DND-41 (cell line): Measurements from ENCODE around the gene FASN.

ENCODE experiments used
- ATAC-seq: fragments of 200-7000 bp; cut with Tn5 transposase; 3 replicates; pipeline ENCODE4 v1.9.1; 2021; ENCODE audit warnings: low read depth; ENCODE audit not compliant: insufficient read depth
- DNase-seq: peaks from one replicate; pipeline ENCODE4 v3.0.0-alpha.2; 2020
- H2AFZ ChIP-seq: 2 replicates; pipeline ENCODE4 v1.6.0; 2012; ENCODE audit warnings: low read depth, low read length
- H3K27ac ChIP-seq: 2 replicates; pipeline ENCODE4 v1.5.1; 2012; ENCODE audit warnings: low read length, inconsistent platforms
- H3K27me3 ChIP-seq: fragments of 200-600 bp; sonication (generic); 2 replicates; pipeline ENCODE4 v1.6.0; 2012; ENCODE audit warnings: low read length, mild to moderate bottlenecking, inconsistent platforms; ENCODE audit not compliant: insufficient read depth, poor library complexity
- H3K36me3 ChIP-seq: 2 replicates; pipeline ENCODE4 v1.5.1; 2012; ENCODE audit warnings: low read length, inconsistent platforms; ENCODE audit not compliant: insufficient read depth
- H3K4me1 ChIP-seq: 2 replicates; pipeline ENCODE4 v1.5.1; 2012; ENCODE audit warnings: mild to moderate bottlenecking, low read length; ENCODE audit not compliant: insufficient read depth
- H3K4me2 ChIP-seq: 2 replicates; pipeline ENCODE4 v1.6.0; 2012; ENCODE audit warnings: mild to moderate bottlenecking, moderate library complexity, low read length, inconsistent platforms; ENCODE audit not compliant: insufficient read depth
- H3K4me3 ChIP-seq, 2 experiments: fragments of 200-600 bp in 1 of 2; shearing (Covaris generic) in 1 of 2; 2 replicates each; pipeline ENCODE4 v1.5.1; 2012 to 2016; ENCODE audit warnings: inconsistent platforms in 2 of 2, low read length in 2 of 2, mild to moderate bottlenecking in 2 of 2, low read depth in 1 of 2, moderate library complexity in 1 of 2
- H3K79me2 ChIP-seq: 2 replicates; pipeline ENCODE4 v1.6.0; 2012; ENCODE audit warnings: low read length, inconsistent platforms; ENCODE audit not compliant: insufficient read depth
- H3K9ac ChIP-seq: 2 replicates; pipeline ENCODE4 v1.6.0; 2012; ENCODE audit warnings: low read depth, mild to moderate bottlenecking, inconsistent platforms, low read length, moderate library complexity
- H3K9me3 ChIP-seq: 2 replicates; pipeline ENCODE4 v1.5.1; 2012; ENCODE audit warnings: low read length, moderate library complexity, mild to moderate bottlenecking, inconsistent platforms; ENCODE audit not compliant: insufficient read depth, severe bottlenecking
- H4K20me1 ChIP-seq: 2 replicates; pipeline ENCODE4 v1.6.0; 2012; ENCODE audit warnings: low read length; ENCODE audit not compliant: insufficient read depth
- EZH2 ChIP-seq: IDR thresholded peaks from 3 replicates; pipeline ENCODE4 v1.6.1; 2012; ENCODE audit warnings: borderline replicate concordance, low read depth, mild to moderate bottlenecking, moderate library complexity, low read length, inconsistent platforms; ENCODE audit not compliant: severe bottlenecking
- TF ChIP-seq, protein P1 (sequence below): IDR thresholded peaks from 2 replicates; pipeline ENCODE4 v1.5.1; 2012; ENCODE audit warnings: borderline replicate concordance, low read length, moderate library complexity, mild to moderate bottlenecking; ENCODE audit not compliant: poor library complexity, severe bottlenecking; ENCODE audit errors: extremely low read depth

FASN gene

GRCh38 chr17:82118168-82118814, 20.3 kb upstream of the FASN start:
- H3K4me1 ChIP-seq, result no peaks in the 10 kb centered on the region
- H3K4me3 ChIP-seq, result no peak overlapping the region
- no peaks in the 10 kb centered on the region for H4K20me1 ChIP-seq
- no peaks in the 10 kb centered on the region for H3K27me3 ChIP-seq
- no peak overlapping the region for H3K9ac ChIP-seq
- H3K9me3 ChIP-seq, result no peaks in the 10 kb centered on the region
- peaks cover 37% of the 10 kb centered on the region for H3K36me3 ChIP-seq
- DNase-seq, result no peak
- H3K79me2 ChIP-seq, result no peaks in the 10 kb centered on the region
- no peak overlapping the region for H2AFZ ChIP-seq
- TF ChIP-seq EZH2, result no peak
- TF ChIP-seq, protein P1, sequence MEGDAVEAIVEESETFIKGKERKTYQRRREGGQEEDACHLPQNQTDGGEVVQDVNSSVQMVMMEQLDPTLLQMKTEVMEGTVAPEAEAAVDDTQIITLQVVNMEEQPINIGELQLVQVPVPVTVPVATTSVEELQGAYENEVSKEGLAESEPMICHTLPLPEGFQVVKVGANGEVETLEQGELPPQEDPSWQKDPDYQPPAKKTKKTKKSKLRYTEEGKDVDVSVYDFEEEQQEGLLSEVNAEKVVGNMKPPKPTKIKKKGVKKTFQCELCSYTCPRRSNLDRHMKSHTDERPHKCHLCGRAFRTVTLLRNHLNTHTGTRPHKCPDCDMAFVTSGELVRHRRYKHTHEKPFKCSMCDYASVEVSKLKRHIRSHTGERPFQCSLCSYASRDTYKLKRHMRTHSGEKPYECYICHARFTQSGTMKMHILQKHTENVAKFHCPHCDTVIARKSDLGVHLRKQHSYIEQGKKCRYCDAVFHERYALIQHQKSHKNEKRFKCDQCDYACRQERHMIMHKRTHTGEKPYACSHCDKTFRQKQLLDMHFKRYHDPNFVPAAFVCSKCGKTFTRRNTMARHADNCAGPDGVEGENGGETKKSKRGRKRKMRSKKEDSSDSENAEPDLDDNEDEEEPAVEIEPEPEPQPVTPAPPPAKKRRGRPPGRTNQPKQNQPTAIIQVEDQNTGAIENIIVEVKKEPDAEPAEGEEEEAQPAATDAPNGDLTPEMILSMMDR, result no peak
- no peak for ATAC-seq
- H3K4me2 ChIP-seq, result no peak overlapping the region
- H3K27ac ChIP-seq, result no peak overlapping the region

GRCh38 chr17:82117139-82118090, 19.4 kb upstream of the FASN start:
- Histone ChIP-seq H3K36me3 (peaks cover 35% of the 10 kb centered on the region), H3K79me2 (no peaks in the 10 kb centered on the region), H3K9ac (no peak overlapping the region), H3K27me3 (no peaks in the 10 kb centered on the region), H3K4me2 (no peak overlapping the region), H2AFZ (no peak overlapping the region), H3K4me1 (no peaks in the 10 kb centered on the region), H4K20me1 (no peaks in the 10 kb centered on the region), H3K9me3 (no peaks in the 10 kb centered on the region), H3K27ac (no peak overlapping the region), H3K4me3 (no peak overlapping the region)
- ATAC-seq (no peak), DNase-seq (no peak)
- TF ChIP-seq, protein P1, result no peak
- TF ChIP-seq EZH2, result no peak

GRCh38 chr17:82116246-82116645, 18.2 kb upstream of the FASN start:
- DNase-seq (no peak), ATAC-seq (no peak)
- Histone ChIP-seq H3K36me3 (peaks cover 28% of the 10 kb centered on the region), H3K79me2 (no peaks in the 10 kb centered on the region), H3K27ac (no peak overlapping the region), H2AFZ (no peak overlapping the region), H4K20me1 (no peaks in the 10 kb centered on the region), H3K4me1 (no peaks in the 10 kb centered on the region), H3K4me3 (no peak overlapping the region), H3K27me3 (no peaks in the 10 kb centered on the region), H3K4me2 (no peak overlapping the region), H3K9me3 (no peaks in the 10 kb centered on the region), H3K9ac (no peak overlapping the region)
- TF ChIP-seq EZH2, result no peak
- TF ChIP-seq, protein P1, result no peak
